C4-2B (cell line): ENCODE data around the gene TMX2.

ENCODE experiments used
- CTCF ChIP-seq: fragments of 450-650 bp; conservative IDR thresholded peaks from 2 replicates; pipeline ENCODE4 v1.5.1; 2017; ENCODE audit warnings: mild to moderate bottlenecking
- ZFX ChIP-seq: fragments of 450-650 bp; IDR thresholded peaks from 2 replicates; pipeline ENCODE4 v1.6.1; 2017

- no peak for TF ChIP-seq CTCF
- TF ChIP-seq ZFX = no peak
These were observed 72.7 kb downstream of the TMX2 start for GRCh38 chr11:57785072-57785471.
